Measurements from ENCODE around the gene DHX9.

The DHX9 gene
- total RNA-seq = 572 to 878 reads per million in 2 experiments

DNA sequence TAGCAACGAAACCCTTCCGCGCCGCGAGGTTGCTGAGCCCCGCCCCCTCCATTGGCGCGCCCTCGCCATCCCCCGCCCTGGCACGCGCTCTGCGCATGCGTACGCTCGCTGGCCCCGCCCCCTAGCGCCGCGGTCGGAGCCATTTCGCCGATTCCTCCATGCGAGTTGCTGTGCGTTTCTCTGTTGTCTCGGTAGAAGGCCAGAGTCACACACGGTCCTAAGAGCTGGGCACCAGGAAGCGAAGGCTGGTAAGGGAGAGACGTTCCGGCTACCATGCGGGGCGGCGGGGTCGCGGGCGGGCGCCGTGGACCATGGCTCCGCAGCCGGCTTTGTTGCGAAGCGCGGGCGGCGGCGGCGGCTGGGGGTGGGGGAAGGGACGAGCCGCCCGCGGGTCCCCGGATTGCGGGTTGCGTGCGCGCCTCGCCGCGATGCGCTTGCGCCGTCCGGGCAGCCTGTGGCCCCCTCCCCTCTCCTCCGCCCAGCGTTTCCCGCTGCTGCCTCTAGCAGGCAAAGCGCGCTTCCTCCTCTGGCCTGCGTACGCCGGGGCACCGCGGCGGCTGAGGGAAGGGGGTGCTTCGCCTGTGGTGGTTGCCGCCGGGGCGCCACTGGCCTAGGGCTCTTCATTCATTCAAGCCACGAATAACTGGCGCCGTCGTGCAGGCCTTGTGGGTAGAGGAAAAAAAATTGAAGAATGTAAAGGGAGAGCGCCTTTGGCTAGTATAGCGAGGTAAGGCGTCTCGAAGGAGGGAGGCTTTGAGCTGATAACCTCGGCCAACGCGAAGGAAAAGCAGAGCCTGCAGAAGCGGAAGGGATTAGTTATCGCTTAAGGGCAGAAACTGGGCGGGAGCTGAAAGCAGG is at the start of gene DHX9:
DHX9 (plus strand) TSS at position 139 of the 858 bp plus-strand sequence. CDS start 3,220 bp downstream, outside the sequence.
- DNase-seq (ENCODE audit: low read depth) = peak; percentile 93

DNA sequence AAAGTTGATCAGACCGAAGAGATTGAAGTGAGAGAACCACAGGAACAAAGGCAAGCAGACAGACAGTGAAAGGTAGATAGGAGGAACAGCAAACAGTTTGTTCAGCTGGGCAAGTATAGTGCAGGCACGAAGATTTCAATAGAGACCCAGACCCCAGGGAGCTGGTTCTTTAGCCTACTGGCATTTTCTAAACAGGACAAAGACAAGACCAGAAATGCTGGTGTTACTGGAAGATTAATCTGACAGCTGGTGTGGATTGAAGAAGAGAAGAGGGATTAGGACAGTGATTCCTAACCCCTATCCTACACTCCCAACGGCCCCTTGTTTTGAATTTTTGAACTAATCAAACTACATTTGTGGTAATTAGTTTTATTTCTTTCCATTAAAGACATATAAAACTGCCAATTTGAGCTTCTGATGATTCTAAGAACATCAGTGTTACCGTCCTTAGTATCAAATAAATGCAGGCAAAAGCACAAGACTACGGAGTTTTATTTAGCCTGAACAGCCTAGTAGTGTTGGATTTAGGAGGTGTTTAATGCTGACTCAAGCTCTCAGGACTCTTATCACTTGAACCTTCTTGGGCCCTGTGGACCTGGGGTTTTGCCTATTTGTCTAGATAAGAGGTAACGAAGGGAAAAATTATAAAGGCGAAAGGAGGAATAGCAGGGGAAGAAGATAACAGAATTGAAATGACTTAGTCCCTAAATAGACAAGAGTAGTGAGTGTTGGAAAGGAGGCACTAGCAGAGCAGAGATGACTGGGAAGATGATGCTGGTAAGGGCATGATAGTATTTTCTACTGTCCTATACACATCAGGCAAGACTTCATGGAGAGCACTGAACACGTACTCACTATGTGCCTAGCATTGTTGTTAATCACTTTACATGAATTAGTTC is 47.6 kb upstream of the DHX9 start:
- no peak for DNase-seq (ENCODE audit: low read depth)

DNA sequence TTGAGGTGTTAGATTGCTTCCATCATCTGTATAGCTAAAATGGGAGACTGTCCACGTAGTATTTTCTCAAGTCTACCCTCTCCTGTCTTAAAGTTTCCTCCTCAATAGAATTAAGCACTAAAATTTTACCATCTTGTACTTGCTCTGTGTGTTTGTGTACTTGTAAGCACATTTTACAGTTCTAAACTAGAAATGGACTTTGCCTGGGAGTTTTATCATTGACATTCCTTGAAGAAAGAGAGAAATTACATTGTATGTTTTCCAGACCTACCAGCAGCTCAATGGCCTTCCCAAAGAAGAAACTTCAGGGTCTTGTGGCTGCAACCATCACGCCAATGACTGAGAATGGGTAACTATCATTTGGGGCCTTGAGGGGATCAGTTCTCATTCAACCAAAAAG is 45.1 kb upstream of the DHX9 start:
- DNase-seq (ENCODE audit: low read depth) = no peak

DNA sequence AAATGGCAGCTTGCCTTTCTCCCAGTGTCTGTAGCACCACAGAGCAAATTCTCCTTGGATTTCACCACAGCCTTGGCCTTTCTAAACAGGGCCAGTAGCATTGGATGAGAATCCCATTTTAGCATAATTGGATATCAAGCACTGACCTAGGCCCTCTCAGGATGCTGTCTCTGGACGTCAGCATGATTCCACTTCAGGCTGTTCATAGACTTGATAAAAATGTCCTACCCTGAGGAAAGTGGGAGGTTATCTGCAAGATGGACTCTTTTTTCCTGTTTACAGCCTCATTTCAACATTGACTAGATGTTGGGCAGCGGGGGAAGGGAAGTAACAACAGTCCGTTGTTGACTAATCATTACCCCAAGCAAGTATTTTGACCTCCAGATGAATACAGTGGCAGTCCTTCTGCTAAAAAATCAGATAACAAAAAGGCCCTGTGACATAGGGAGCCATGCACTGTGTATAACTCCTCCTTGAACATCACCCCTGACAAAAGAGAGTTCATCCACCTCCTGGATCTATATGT is 44.4 kb upstream of the DHX9 start:
- no peak for DNase-seq (ENCODE audit: low read depth)

DNA sequence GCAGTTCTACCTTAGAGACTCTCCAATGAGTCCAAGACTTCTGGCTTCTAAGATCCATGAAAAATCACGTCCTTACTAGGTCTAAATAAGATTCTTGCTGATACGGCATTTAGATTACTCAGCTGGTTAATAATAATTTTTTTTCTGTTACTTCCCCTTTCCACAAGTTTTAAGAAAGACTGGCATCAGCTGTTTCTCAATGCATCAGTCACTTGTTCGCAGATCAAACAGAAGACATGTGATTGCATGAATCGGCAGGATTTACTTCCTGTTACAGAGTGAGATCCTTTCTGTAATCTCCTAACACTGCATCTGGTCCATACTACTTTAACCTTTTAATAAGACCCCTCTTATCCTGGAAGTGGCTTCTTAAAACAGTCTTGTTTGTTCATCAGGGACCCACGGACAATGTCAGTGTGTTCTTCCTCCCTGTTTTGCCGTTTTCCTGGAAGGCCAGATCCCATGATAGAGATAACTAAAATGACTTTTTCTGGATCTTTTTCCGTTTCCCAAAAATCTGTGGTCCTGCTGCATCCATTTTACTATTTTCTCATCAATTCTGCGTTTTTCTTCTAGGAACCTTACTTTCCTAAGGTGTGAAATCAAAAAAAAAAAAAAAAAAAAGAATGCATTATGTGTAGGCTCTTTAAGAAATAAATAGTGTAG is 43.5 kb upstream of the DHX9 start:
- DNase-seq (ENCODE audit: low read depth) = no peak

DNA sequence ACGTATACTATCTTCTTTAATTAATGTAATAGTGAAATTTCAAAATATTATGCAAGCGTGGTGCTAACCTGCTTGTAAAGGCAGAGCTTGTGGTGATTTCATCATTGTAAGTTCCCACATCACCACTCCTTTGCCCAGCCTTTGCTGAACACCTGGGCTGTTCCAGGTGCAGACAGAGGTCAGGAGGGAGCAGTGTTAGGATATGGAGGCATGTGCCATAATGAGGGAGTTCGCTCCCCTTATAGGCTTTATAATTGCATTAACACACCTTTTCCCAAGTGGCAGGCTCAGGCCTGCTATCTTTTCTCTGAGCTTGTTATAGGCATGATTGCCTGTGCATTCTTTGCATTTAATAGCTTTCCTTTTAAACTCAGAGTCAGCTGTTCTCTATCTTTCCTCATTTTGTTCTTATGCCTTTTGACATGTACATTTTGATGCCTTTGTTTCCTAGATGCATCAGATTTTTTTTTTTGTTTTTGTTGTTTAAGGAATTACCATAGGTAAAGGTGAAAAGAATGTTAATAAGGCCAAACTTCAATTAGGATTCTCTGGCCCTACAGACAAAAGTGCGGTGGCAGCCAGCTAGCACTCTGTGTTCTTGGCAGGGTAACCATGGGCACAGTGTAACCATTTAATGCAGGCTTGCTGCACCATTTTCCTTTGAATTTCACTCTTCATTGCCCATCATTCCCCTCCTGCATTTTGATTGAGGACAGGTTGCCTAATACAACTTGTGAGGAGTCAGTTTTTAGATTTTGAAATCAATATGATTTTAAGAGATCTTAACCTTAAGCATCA is 36.9 kb upstream of the DHX9 start:
- DNase-seq (ENCODE audit: low read depth) = no peak

DNA sequence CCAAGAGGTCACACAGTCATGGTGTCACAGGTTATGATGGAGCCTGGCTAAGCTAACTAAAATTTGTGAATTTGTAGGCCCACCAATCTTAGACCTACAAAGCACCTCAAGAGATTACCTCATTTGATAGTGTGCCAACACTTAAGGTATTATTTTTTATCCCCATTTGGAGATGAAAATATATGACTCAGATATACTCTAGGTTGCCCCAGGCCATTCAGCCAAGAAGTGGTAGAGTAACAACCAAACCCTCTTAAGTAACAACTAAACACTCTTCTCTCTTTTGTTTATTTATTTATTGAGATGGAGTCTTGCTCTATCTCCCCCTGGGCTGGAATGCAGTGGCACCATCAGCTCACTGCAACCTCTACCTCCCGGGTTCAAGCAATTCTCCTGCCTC is 35.3 kb upstream of the DHX9 start:
- no peak for DNase-seq (ENCODE audit: low read depth)

DNA sequence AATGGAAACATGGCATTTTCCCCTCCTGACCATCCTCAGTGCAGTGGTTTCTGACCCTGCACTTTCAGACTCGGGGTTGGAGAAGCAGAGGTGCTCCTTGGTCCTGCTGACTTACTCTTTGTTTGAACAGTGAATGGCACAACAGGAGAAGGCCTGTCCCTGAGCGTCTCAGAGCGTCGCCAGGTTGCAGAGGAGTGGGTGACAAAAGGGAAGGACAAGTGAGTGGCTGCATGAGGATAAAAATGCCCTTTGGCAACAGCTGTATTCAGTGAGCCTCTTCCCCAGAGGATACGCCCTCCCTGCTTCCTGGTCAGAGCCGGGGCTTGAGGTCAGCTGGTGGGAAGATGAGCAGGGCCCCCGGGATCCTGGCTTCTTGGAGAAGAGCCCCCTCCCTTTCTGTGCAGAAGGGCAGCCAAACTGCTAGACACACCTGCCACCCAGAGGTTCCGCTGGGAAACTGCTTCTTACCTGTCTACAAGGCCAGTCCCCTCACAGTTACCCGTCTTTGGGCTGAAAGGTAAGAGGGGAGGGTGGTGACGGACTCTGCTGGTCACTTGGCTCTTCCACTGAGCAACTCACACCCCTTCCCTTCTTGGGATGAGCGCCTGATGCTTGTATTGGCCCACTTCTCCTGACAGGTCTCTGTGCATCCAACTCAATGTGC is 33.0 kb upstream of the DHX9 start:
- no peak for DNase-seq (ENCODE audit: low read depth)

DNA sequence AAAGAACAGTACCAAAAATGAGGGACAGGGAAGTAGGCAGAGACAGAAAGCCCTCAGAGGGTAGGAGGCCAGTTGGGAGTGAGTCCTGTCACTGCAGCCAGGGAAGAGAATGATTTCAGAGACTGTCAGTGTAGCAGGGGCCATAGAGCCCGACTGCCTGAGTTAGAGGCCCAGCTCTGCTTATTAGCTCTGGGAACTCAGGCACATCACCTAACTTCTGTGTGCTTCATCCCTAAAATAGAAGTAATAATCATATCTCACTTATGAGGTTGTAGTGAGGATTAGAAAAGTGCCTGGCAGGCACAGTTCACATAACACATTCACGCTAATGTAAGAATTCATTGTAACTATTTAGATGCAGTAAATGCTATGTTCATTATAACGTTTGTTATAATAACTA is 31.2 kb upstream of the DHX9 start:
- DNase-seq (ENCODE audit: low read depth) = no peak

DNA sequence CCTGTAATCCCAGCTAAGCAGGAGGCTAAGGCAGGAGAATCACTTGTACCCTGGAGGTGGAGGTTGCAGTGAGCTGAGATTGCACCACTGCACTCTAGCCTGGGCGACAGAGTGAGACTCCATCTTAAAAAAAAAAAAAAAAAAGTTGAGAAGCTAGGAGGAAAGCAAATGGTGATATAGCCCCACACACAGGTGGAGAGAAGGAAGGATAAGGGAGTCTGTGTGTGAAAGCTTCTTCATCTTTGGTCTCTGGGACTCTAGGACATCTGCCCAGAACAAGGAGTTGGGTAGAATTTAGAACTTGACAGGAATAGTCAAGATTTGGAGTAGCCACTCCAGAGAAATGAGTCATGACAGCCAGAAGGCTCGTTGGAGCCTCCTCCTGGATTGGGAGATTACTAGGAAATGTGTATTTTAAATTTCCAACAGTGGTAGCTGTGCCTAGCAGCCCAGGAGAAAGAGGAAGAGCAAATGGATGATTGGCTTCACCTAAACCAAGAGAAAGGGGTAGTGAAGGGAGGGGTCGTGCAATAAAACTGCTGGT is 29.7 kb upstream of the DHX9 start:
- no peak for DNase-seq (ENCODE audit: low read depth)

DNA sequence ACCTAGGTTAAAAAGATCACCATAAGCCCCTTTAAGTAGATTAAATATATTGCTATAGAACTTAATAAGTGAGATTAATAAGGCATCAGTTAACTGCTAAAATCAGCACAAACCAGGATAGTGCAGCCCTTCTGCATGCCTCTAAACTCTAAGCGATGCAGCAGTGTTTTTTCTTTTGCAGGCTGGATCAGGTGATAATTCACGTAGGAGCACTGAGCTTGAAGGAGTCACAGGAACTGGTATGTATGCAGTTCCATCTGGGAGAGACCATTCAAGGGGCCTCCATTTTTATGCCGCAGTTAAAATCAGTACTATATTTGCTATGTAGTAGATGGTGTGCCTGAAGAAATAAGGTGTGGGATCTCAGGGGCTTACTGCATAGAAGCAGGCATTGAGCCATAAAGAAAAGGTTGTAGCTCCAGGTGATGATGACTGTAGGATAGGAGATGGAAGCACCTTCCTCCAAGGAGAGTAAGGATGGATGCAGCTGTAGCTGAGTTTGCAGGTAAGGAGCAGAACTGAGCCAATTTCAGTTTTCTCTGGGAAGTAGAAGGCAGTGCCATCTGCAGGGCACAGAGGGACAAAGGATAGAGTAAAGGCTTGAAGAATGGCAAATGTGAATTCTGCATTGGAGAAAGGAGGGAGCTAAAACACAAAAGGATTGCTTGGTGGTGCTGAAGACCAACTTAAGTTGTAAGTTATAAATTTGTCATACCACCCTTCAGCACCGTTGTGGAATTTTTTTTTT is 27.0 kb upstream of the DHX9 start:
- no peak for DNase-seq (ENCODE audit: low read depth)

DNA sequence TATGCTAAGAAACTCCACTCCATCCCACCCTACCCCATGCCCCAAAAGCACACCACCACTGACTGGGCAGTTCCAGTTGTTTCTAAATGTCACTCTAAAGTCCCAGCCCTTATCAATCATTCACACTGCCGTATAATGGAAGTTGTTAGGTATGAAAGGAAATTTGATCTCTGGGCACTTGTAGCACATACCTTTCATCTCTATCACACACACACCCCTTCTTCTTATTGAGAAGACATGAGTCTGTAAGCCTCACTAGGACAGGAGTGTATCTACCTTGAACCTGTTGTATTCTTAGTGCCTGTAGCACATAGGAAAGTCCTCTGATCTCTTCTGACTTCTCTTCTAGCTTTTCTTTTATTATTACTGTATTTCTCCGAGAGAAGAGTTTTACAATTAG is 22.3 kb upstream of the DHX9 start:
- DNase-seq (ENCODE audit: low read depth) = no peak

GRCh38 chr1:182817802-182818201 is 21.3 kb upstream of the DHX9 start:
- no peak for DNase-seq (ENCODE audit: low read depth)

GRCh38 chr1:182823220-182823619 is 15.9 kb upstream of the DHX9 start:
- DNase-seq (ENCODE audit: low read depth) = no peak

DNA sequence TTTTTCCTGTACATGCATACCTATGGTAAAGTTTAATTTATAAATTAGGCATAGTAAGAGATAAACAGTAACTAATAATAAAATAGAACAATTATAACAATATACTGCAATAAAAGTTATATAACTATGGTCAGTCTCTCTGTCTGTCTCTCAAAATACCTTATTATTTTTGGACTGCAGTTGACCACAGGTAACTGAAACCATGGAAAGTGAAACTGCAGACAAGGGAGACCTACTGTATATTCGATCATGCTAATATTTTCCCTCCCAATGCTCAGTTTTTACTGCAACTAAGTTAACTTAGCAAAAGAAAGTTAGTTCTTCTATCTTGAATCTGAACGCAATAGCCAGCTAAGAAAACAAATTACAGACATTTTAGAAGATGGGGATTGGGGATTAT is 12.3 kb upstream of the DHX9 start:
- DNase-seq (ENCODE audit: low read depth) = no peak

DNA sequence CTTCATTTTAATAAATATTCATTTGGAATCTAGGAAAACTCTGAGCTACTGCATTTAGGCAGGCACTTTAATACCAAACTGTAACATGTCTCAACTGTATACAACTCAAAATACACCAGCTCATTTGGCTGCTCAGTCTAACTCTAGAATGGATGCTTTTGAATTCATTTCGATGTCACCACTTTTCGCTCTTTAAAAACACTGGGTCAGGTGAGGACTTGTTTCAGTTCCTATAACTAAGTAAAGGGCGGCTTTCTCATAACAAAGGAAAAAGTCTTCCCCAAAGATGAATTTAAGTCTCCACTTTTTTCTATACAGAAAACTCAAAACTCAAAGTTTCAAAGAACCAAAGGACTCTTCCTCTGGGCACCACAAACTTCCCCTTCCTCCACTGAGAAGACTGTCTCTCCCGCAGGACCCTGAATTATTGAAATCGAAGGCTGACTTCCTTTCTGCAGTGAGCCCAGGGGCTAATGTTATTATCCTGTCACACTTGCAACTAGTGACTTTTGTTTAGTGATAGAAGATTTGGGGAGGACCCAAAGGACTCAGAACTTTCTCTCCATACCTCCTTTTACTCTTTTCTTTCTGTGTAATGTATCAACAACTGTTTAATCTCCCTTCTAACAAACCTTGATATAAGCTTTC is 9.7 kb upstream of the DHX9 start:
- DNase-seq (ENCODE audit: low read depth) = no peak

- DNase-seq (ENCODE audit: low read depth) = no peak
Observed at GRCh38 chr1:182833271-182833670, 5.9 kb upstream of the DHX9 start.

DNA sequence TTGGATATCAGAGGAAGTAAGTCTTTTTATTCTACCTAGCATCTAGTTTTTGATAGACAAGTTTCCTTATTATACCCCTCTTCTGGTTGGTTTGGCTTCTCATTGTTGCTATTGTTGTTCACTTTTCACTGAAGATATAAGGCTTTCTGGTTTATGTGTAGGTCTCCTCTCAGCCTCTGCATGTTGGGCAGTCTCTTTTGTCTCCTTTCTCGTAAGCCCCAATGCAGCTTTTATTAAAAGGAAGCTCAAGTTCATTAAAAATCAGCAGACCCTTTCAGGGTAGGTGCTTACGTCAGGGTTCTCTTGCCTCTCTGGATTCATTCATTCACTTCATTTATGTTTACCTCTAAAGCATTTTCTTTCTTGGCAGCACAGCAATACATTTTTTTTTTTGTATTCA is 4.8 kb upstream of the DHX9 start:
- DNase-seq (ENCODE audit: low read depth) = no peak

- DNase-seq (ENCODE audit: low read depth) = no peak
Observed at GRCh38 chr1:182835806-182836205, 3.3 kb upstream of the DHX9 start.
